ENCODE data around the gene PSMC2. TPM values are rescaled to one million over a fixed set of nuclear protein-coding genes. Genes with fewer than 3 reads are reported as not detected.

The PSMC2 gene
- total and polyA plus RNA-seq, 2 donors (not counting 1 experiment from before 2014, with no cell fraction given), result 29.8 to 51.1 TPM

DNA sequence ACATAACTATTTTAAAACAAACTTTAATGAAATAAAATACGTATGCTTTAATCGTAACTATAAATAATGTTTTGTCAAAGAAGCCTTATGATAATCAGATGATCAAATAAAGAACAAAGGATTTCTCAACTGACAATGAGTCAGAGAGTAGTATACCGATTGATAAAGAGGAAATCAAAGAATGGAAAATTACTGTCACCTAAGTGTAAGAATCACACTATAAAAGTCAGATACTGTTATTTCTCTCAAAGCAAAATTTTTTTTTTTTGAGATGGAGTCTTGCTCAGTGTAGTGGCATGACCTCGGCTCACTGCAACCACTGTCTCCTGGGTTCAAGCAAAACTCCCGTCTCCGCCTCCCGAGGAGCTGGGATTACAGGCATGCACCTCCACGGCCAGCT lies 21.7 kb upstream of the PSMC2 start:
- Mint-ChIP-seq H3K4me3 (no peak overlapping the region), H3K4me1 (no peaks in the 10 kb centered on the region), H3K27me3 (no peaks in the 10 kb centered on the region), H3K9me3 (ENCODE audit: insufficient read depth) (no peaks in the 10 kb centered on the region), H3K27ac (no peak overlapping the region)
- 93% methylated on average over 4 of the region's 8 CpGs for WGBS (ENCODE audit: insufficient coverage)
- ATAC-seq (ENCODE audit: low read depth) (no peak), DNase-seq (no peak)
- intact Hi-C loops (cut with micrococcal nuclease), result no loop called here
- no peak overlapping the region for H3K27ac ChIP-seq (ENCODE audit: low read length in 2 of 2)
- no peaks in the 10 kb centered on the region for H4K20me1 ChIP-seq (ENCODE audit: control insufficient read depth, insufficient read depth, low read length, poor library complexity, severe bottlenecking)
- POLR2A ChIA-PET, result no interaction called here
- peaks cover 2 to 57% of the 10 kb centered on the region in 2 experiments for H3K36me3 ChIP-seq (replicated peaks in 1 of 2; ENCODE audit: control extremely low read depth in 1 of 2, control insufficient read depth in 1 of 2, extremely low read depth in 1 of 2, insufficient read depth in 2 of 2, low read length in 1 of 2)
- H3K4me3 ChIP-seq (ENCODE audit: control extremely low read depth in 1 of 5, extremely low read depth in 1 of 5, insufficient read depth in 1 of 5, low read depth in 2 of 5, low read length in 4 of 5), result no peak overlapping the region
- TF ChIP-seq EZH2 (IDR thresholded peaks at IDR 0.05; ENCODE audit: borderline replicate concordance, insufficient read depth, low read depth, low read length, poor library complexity, severe bottlenecking), result no peak
- TF ChIP-seq, protein P1, sequence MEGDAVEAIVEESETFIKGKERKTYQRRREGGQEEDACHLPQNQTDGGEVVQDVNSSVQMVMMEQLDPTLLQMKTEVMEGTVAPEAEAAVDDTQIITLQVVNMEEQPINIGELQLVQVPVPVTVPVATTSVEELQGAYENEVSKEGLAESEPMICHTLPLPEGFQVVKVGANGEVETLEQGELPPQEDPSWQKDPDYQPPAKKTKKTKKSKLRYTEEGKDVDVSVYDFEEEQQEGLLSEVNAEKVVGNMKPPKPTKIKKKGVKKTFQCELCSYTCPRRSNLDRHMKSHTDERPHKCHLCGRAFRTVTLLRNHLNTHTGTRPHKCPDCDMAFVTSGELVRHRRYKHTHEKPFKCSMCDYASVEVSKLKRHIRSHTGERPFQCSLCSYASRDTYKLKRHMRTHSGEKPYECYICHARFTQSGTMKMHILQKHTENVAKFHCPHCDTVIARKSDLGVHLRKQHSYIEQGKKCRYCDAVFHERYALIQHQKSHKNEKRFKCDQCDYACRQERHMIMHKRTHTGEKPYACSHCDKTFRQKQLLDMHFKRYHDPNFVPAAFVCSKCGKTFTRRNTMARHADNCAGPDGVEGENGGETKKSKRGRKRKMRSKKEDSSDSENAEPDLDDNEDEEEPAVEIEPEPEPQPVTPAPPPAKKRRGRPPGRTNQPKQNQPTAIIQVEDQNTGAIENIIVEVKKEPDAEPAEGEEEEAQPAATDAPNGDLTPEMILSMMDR (IDR thresholded peaks at IDR 0.05), result no peak
- no peak overlapping the region for H2AFZ ChIP-seq (ENCODE audit: insufficient read depth, low read depth, low read length, poor library complexity, severe bottlenecking)
- H3K4me1 ChIP-seq (ENCODE audit: control insufficient read depth in 2 of 2, insufficient read depth in 2 of 2, low read length in 2 of 2), result no peaks in the 10 kb centered on the region
- H3K9me3 ChIP-seq (ENCODE audit: control extremely low read depth in 1 of 3, control insufficient read depth in 2 of 3, insufficient read depth in 1 of 3, low read length in 2 of 3), result no peaks in the 10 kb centered on the region
- no peaks in the 10 kb centered on the region for H3K27me3 ChIP-seq (replicated peaks in 1 of 4; ENCODE audit: control extremely low read depth in 1 of 4, control insufficient read depth in 3 of 4, insufficient read depth in 4 of 4, low read length in 3 of 4)
- H3K79me2 ChIP-seq (ENCODE audit: control insufficient read depth, insufficient read depth, low read length), result no peaks in the 10 kb centered on the region
- H3K9ac ChIP-seq (ENCODE audit: low read length), result no peak overlapping the region
- no peak overlapping the region for H3K4me2 ChIP-seq (replicated peaks; ENCODE audit: low read depth, low read length, poor library complexity, severe bottlenecking)
- CTCF ChIA-PET, result no interaction called here

DNA sequence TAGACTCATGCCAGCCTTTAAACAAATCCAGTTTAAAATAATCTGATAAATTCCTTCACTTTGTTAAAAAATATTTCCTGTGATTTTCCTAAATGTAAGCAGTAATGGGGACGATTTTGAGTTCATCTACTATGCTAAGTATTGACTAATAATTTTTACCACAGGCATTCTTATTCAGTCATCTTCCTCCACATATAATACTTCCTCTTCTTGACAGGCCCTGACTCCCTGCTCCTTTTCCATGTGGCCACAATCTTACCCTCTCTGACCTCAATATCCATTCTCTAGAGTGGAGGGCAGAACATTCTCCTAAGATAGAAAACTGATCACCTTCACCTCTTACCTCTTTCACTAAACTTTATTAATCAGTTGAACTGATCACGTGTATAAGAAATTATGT lies 10.7 kb upstream of the PSMC2 start:
- Histone ChIP-seq H3K36me3 (replicated peaks in 1 of 2; ENCODE audit: control extremely low read depth in 1 of 2, control insufficient read depth in 1 of 2, extremely low read depth in 1 of 2, insufficient read depth in 2 of 2, low read length in 1 of 2) (peaks cover 21 to 62% of the 10 kb centered on the region in 2 experiments), H3K4me1 (ENCODE audit: control insufficient read depth in 2 of 2, insufficient read depth in 2 of 2, low read length in 2 of 2) (no peaks in the 10 kb centered on the region), H3K9me3 (ENCODE audit: control extremely low read depth in 1 of 3, control insufficient read depth in 2 of 3, insufficient read depth in 1 of 3, low read length in 2 of 3) (no peaks in the 10 kb centered on the region), H3K9ac (ENCODE audit: low read length) (no peak overlapping the region), H3K4me3 (ENCODE audit: control extremely low read depth in 1 of 5, extremely low read depth in 1 of 5, insufficient read depth in 1 of 5, low read depth in 2 of 5, low read length in 4 of 5) (no peak overlapping the region), H2AFZ (ENCODE audit: insufficient read depth, low read depth, low read length, poor library complexity, severe bottlenecking) (no peak overlapping the region), H3K27ac (ENCODE audit: low read length in 2 of 2) (no peak overlapping the region), H3K4me2 (replicated peaks; ENCODE audit: low read depth, low read length, poor library complexity, severe bottlenecking) (no peak overlapping the region), H4K20me1 (ENCODE audit: control insufficient read depth, insufficient read depth, low read length, poor library complexity, severe bottlenecking) (peaks cover 24% of the 10 kb centered on the region), H3K27me3 (replicated peaks in 1 of 4; ENCODE audit: control extremely low read depth in 1 of 4, control insufficient read depth in 3 of 4, insufficient read depth in 4 of 4, low read length in 3 of 4) (no peaks in the 10 kb centered on the region), H3K79me2 (ENCODE audit: control insufficient read depth, insufficient read depth, low read length) (peaks cover 63% of the 10 kb centered on the region)
- no peaks in the 10 kb centered on the region for H3K27me3 Mint-ChIP-seq
- ATAC-seq (ENCODE audit: low read depth) (no peak), DNase-seq (no peak)
- intact Hi-C loops (cut with micrococcal nuclease), result no loop called here
- peaks cover 10% of the 10 kb centered on the region for H3K4me1 Mint-ChIP-seq
- ChIA-PET POLR2A (no interaction called here), CTCF (no interaction called here)
- no peak overlapping the region for H3K4me3 Mint-ChIP-seq
- no peak overlapping the region for H3K27ac Mint-ChIP-seq
- WGBS (ENCODE audit: insufficient coverage), result no CpG with 5 or more reads among the region's 2 CpGs
- no peaks in the 10 kb centered on the region for H3K9me3 Mint-ChIP-seq (ENCODE audit: insufficient read depth)
- TF ChIP-seq EZH2 (IDR thresholded peaks at IDR 0.05; ENCODE audit: borderline replicate concordance, insufficient read depth, low read depth, low read length, poor library complexity, severe bottlenecking), result no peak
- TF ChIP-seq, protein P1 (IDR thresholded peaks at IDR 0.05), result no peak
